ENCODE data around the gene EGLN3.

GRCh38 chr14:33879684-33880286 lies 71.1 kb downstream of the EGLN3 start:
- TF ChIP-seq CTCF (IDR thresholded peaks at IDR 0.05) = no peak
- TF ChIP-seq POLR2A (IDR thresholded peaks at IDR 0.05) = no peak

Data from transverse colon (tissue), 3 donors.